GM12878 (cell line): ENCODE results near the gene HID1. TPM values are rescaled to one million over a fixed set of nuclear protein-coding genes. Genes with fewer than 3 reads are reported as not detected.
"Not testable (repeated sequence)": the region's sequence is repeated elsewhere in the genome, so short reads cannot be mapped to it uniquely, and the experiment has no call there.

Experiments used
- ATAC-seq: fragments of 200-7000 bp; cut with Tn5 transposase; 3 replicates; pipeline ENCODE4 v1.9.1; 2020; ENCODE audit warnings: mild to moderate bottlenecking, moderate library complexity
- BruUV-seq: library from RNA; stranded (reverse); fragments of 400-500 nt; replicated peaks from 2 replicates; lab custom pipeline; 2021; lab: Mats Ljungman, UMichigan
- CTCF ChIA-PET: fragments of 300-600 bp; sonication (Branson Sonifier 250); formaldehyde crosslinking; extraction: SDS; loops from one replicate; lab custom pipeline; 2021; ENCODE audit warnings: inconsistent platforms; lab: Yijun Ruan, JAX
- POLR2A ChIA-PET: fragments of 350-600 bp; formaldehyde crosslinking; extraction: SDS; loops from one replicate; lab custom pipeline; 2021; ENCODE audit warnings: inconsistent platforms; lab: Charles Lee
- RAD21 ChIA-PET: fragments of 300-600 bp; sonication (Branson Sonifier 250); formaldehyde crosslinking; loops from one replicate; lab custom pipeline; 2023; ENCODE audit warnings: antibody characterized with exemption; ENCODE audit not compliant: unreplicated experiment; lab: Charles Lee
- SMC1A ChIA-PET: fragments of 300-600 bp; sonication (Branson Sonifier 250); formaldehyde crosslinking; loops from one replicate; lab custom pipeline; 2023; ENCODE audit not compliant: unreplicated experiment, uncharacterized antibody; lab: Charles Lee
- DNase-seq: peaks from one replicate; pipeline ENCODE4 v3.0.0-alpha.2; 2011; ENCODE audit warnings: low read depth, low spot score
- FAIRE-seq: peaks from 3 replicates; lab custom pipeline; 2011; peaks lifted over from hg19 to GRCh38; lab: Jason Lieb, UNC
- H2AFZ ChIP-seq: 2 replicates; pipeline ENCODE4 v1.6.0; 2011; ENCODE audit warnings: low read depth, low read length, control low read depth; ENCODE audit not compliant: control insufficient read depth
- H3K27ac ChIP-seq: 2 replicates; pipeline ENCODE4 v1.5.1; 2011; ENCODE audit warnings: control low read depth; ENCODE audit not compliant: control insufficient read depth, insufficient read depth
- H3K27me3 ChIP-seq, 2 experiments: replicated peaks in 1 of 2; 2 replicates each; pipeline versions ENCODE4 v1.6.0 to v1.6.1; 2011; ENCODE audit warnings: low read length in 1 of 2; ENCODE audit not compliant: control insufficient read depth in 2 of 2, insufficient read depth in 2 of 2
- H3K36me3 ChIP-seq, 2 experiments: 2 replicates each; pipeline ENCODE4 v1.5.1; 2011; ENCODE audit warnings: low read length in 1 of 2; ENCODE audit not compliant: control insufficient read depth in 2 of 2, insufficient read depth in 2 of 2
- H3K4me1 ChIP-seq: 2 replicates; pipeline ENCODE4 v1.6.1; 2011; ENCODE audit warnings: mild to moderate bottlenecking, low read length, moderate library complexity, mixed read lengths; ENCODE audit not compliant: control insufficient read depth, insufficient read depth
- H3K4me2 ChIP-seq: 2 replicates; pipeline ENCODE4 v1.6.0; 2011; ENCODE audit warnings: control low read depth; ENCODE audit not compliant: control insufficient read depth, insufficient read depth
- H3K4me3 ChIP-seq: fragments of 200-600 bp; sonication (generic); 2 replicates; pipeline ENCODE4 v1.5.1; 2016
- H3K79me2 ChIP-seq: 2 replicates; pipeline ENCODE4 v1.6.0; 2011; ENCODE audit warnings: low read length; ENCODE audit not compliant: control insufficient read depth, insufficient read depth
- H3K9ac ChIP-seq: 2 replicates; pipeline ENCODE4 v1.8.0; 2011; ENCODE audit warnings: low read length, control low read depth, mixed read lengths; ENCODE audit not compliant: control insufficient read depth, insufficient read depth
- H3K9me3 ChIP-seq: replicated peaks from 3 replicates; pipeline ENCODE4 v1.5.1; 2011; ENCODE audit warnings: mild to moderate bottlenecking, low read length; ENCODE audit not compliant: control insufficient read depth, insufficient read depth
- H4K20me1 ChIP-seq: 2 replicates; pipeline ENCODE4 v1.6.0; 2011; ENCODE audit not compliant: control insufficient read depth, insufficient read depth
- E4F1 ChIP-seq: fragments of 450-650 bp; IDR thresholded peaks from 2 replicates; pipeline ENCODE4 v1.6.1; 2018; ENCODE audit warnings: borderline replicate concordance, mild to moderate bottlenecking; ENCODE audit not compliant: partially characterized antibody
- WGBS: methylation state at CpG from one replicate; pipeline ENCODE4 v1.1.6; 2016; ENCODE audit warnings: low lambda C conversion rate; ENCODE audit not compliant: insufficient replicate concordance, insufficient coverage; ENCODE audit errors: missing lambda C conversion rate; 5-methylcytosine and 5-hydroxymethylcytosine counted together
- in situ Hi-C: fragments of 300-500 bp; cut with MboI; formaldehyde crosslinking; loops from 9 replicates; pipeline ENCODE4 v1.14.3; 2018; ENCODE audit warnings: mixed read lengths
- intact Hi-C: fragments of 100-400 bp; cut with micrococcal nuclease; formaldehyde crosslinking; loops from one replicate; pipeline ENCODE4 v1.14.2; 2022; ENCODE audit not compliant: unreplicated experiment
- polyA plus RNA-seq, 11 experiments: library from polyadenylated mRNA; depleted of rRNA in 4 of 11; unstranded in 6 of 11; stranded (reverse) in 5 of 11; fragments of >200 nt; fragmentation: Nextera tagmentation in 4 of 11; fragmentation: Illumina TruSeq in 1 of 11; extraction: Ambion mirVana in 4 of 11; extraction: Trizol in 1 of 11; gene quantifications; 1 replicate in 1 of 11; 2 replicates in 10 of 11; pipeline versions ENCODE4 v1.2.1 to v1.2.3, GENCODE V29; 2011 to 2016; ENCODE audit warnings: inconsistent platforms in 2 of 11, missing spikeins in 2 of 11, low read depth in 1 of 11
- total RNA-seq, 4 experiments: library from RNA; depleted of rRNA in 3 of 4; stranded (reverse); fragments of >200 nt in 3 of 4; fragmentation: Illumina TruSeq in 1 of 4; extraction: Trizol in 1 of 4; gene quantifications; 2 replicates each; pipeline versions ENCODE4 v1.2.1 to v1.2.3, GENCODE V29; 2013 to 2021

HID1 gene
- total and polyA plus RNA-seq, 10 of the 15 experiments (the other 5 are each of a cell fraction or from before 2014, with no cell fraction given): 0.04 to 0.77 (median 0.32) TPM; not detected in 2

- no peak for TF ChIP-seq E4F1
- TF ChIP-seq, all 136 proteins: peak for 1
Measured at GRCh38 chr17:75006653-75007052, 34.1 kb upstream of the HID1 start (continued).

- POLR2A ChIA-PET: interaction anchor here (0.5 to 0.6 kb wide), 2 partner anchors 10 to 111 kb away, joined by 3 to 4 read pairs; no protein-coding TSS in a partner anchor
- intact Hi-C loops, FAIRE-seq, BruUV-seq, H3K4me1 ChIP-seq, H3K36me3 ChIP-seq, H3K27me3 ChIP-seq, H3K79me2 ChIP-seq, in situ Hi-C loops, ATAC-seq, H4K20me1 ChIP-seq, DNase-seq, H2AFZ ChIP-seq, H3K4me2 ChIP-seq, H3K9ac ChIP-seq, H3K27ac ChIP-seq, H3K9me3 ChIP-seq, H3K4me3 ChIP-seq: not testable (repeated sequence)
- WGBS: 53% methylated on average over 6 of the region's 6 CpGs
- RAD21 ChIA-PET: interaction anchor here (4.4 kb wide), 1 partner anchor 44 kb away, joined by 39 read pairs; no protein-coding TSS in a partner anchor
- CTCF ChIA-PET: interaction anchor here (0.6 to 6.2 kb wide), 4 partner anchors 45 to 265 kb away, joined by 3 to 56 read pairs (median 4); partner anchors contain the start of gene MIF4GD
- SMC1A ChIA-PET: interaction anchor here (0.6 to 4.1 kb wide), 3 partner anchors 21 to 353 kb away, joined by 3 to 20 read pairs (median 3); no protein-coding TSS in a partner anchor
Measured at GRCh38 chr17:75006084-75006483, 33.5 kb upstream of the HID1 start.
